NCI-H2196 (cell line): ENCODE results near the gene TMEM242.

Source experiments
- DNase-seq: peaks from one replicate; lab custom pipeline; 2025; ENCODE audit not compliant: unreplicated experiment; lab: John Stamatoyannopoulos, UW

TMEM242 gene

GRCh38 chr6:157290797-157291196 lies 32.5 kb downstream of the TMEM242 start:
- no peak for DNase-seq

GRCh38 chr6:157289764-157290163 lies 33.6 kb downstream of the TMEM242 start:
- no peak for DNase-seq

GRCh38 chr6:157288575-157288974 lies 34.7 kb downstream of the TMEM242 start:
- no peak for DNase-seq

GRCh38 chr6:157287923-157288322 lies 35.4 kb downstream of the TMEM242 start:
- DNase-seq: no peak

GRCh38 chr6:157287247-157287850 lies 36.0 kb downstream of the TMEM242 start:
- no peak for DNase-seq

GRCh38 chr6:157285422-157285779 lies 37.9 kb downstream of the TMEM242 start:
- DNase-seq: no peak

- DNase-seq: no peak
These were observed 38.4 kb downstream of the TMEM242 start for GRCh38 chr6:157284738-157285421.

GRCh38 chr6:157283900-157284737 lies 39.2 kb downstream of the TMEM242 start:
- no peak for DNase-seq

GRCh38 chr6:157283330-157283898 lies 39.9 kb downstream of the TMEM242 start:
- DNase-seq: no peak

GRCh38 chr6:157282284-157282683 lies 41.0 kb downstream of the TMEM242 start:
- DNase-seq: no peak

- DNase-seq: no peak
These were observed 41.7 kb downstream of the TMEM242 start for GRCh38 chr6:157281570-157281969.

- DNase-seq: no peak
These were observed 42.4 kb downstream of the TMEM242 start for GRCh38 chr6:157280947-157281346.

- DNase-seq: no peak
These were observed 43.2 kb downstream of the TMEM242 start for GRCh38 chr6:157280157-157280556.

- DNase-seq: no peak
These were observed 45.1 kb downstream of the TMEM242 start for GRCh38 chr6:157278171-157278570.

- DNase-seq: no peak
These were observed 46.6 kb downstream of the TMEM242 start for GRCh38 chr6:157276731-157277130.

- DNase-seq: no peak
These were observed 47.2 kb downstream of the TMEM242 start for GRCh38 chr6:157276134-157276532.

- DNase-seq: peak; percentile 56
These were observed 48.7 kb downstream of the TMEM242 start for GRCh38 chr6:157274471-157275226.

GRCh38 chr6:157273756-157274470 lies 49.4 kb downstream of the TMEM242 start:
- no peak for DNase-seq

- DNase-seq: no peak
These were observed 50.2 kb downstream of the TMEM242 start for GRCh38 chr6:157272866-157273755.
